ENCODE data around the gene RABL3. TPM values are rescaled to one million over a fixed set of nuclear protein-coding genes. Genes with fewer than 3 reads are reported as not detected.

RABL3 gene, protein sequence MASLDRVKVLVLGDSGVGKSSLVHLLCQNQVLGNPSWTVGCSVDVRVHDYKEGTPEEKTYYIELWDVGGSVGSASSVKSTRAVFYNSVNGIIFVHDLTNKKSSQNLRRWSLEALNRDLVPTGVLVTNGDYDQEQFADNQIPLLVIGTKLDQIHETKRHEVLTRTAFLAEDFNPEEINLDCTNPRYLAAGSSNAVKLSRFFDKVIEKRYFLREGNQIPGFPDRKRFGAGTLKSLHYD
- total RNA-seq (2022; extraction: Qiagen RNA extraction), result 14.5 to 24.7 TPM (median 16.1 TPM) in 5 replicates

DNA sequence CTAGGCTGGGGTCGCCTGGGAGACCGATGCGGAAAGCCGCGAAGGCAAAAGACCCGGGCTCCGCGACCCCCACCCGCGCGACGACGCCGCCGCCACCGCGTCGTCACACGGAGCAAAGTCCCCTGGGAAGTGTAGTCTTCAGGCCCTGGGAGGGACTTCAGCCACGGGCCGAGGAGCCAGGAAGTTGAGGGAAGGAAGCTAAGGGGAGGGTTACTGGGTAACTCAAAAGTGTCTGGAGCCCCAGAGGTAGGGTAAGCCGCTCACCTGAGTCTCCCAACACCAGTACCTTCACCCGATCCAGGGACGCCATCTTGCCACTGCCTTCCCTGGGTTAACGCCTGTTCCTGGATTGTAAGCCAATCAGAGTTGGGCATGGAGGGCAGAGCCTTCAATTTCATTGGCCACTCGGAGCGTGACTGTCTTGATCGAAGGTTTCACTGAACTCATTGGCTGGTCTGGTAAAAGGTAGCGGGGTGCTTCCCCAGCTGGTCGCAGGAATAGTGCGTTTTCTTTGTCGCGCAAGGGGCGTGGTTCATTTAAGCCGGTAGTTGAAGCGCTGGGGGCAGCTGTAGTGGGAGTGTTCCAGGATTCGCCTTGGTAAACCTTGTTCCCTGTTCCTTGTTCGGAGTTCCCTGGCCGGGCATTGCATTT is at the start of gene RABL3, which contains the start of gene GTF2E1:
RABL3 (minus strand) TSS at position 319 of the 651 bp plus-strand sequence; CDS start at position 310, 9 bp downstream.
GTF2E1 (plus strand) TSS at position 547 of the 651 bp plus-strand sequence. CDS start 7,809 bp downstream, outside the sequence.

DNA sequence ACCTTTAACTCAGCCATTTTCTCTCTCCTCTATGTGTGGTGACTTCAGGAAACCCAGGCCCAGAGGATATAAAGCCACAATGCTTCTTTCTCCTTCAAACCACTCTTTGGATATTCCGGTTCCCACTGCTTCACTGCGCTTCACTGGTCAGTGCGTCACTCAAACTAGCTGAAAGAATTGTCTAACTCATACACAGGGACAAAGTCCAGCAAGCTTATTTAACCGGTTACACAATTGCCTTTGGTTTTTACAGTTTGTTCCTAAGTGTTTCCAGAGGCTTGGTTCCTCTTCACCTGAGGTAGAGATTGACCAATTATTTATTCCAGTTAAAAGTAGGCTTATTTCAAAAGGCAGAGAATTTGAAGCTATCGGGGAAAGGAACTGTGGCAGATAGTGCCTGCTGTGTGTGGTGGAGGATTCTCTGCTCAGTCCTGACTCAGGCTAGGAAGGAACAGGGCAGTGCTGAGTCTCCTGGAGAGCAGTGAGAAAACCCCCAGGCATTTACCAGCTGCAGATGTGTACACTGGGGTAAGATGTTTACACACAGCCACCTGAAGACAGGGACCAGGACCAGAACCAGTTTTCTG is 60.1 kb downstream of the RABL3 start, which contains the start of gene HGD:
HGD (minus strand) TSS at position 145 of the 587 bp plus-strand sequence; CDS start at position 17, 128 bp downstream.

Other genes with a start within 250 kb of the RABL3 start
- gene NDUFB4, start 146.2 kb downstream of the RABL3 start, total RNA-seq (2022; extraction: Qiagen RNA extraction), result 200 to 326 TPM (median 213 TPM) in 5 replicates
- 14.2 to 21.1 TPM (median 16.4 TPM) in 5 replicates for gene HGD, start 60.3 kb downstream of the RABL3 start, total RNA-seq (2022; extraction: Qiagen RNA extraction)
- gene GTF2E1, start 228 bp upstream of the RABL3 start, total RNA-seq (2022; extraction: Qiagen RNA extraction), result 11.7 to 17.0 TPM (median 12.7 TPM) in 5 replicates
- gene STXBP5L, start 165.7 kb upstream of the RABL3 start, total RNA-seq (2022; extraction: Qiagen RNA extraction), result 0.07 TPM in 1 of 5 replicates, not detected in the others